Activated CD4-positive, alpha-beta memory T cell treated with anti-CD3 and anti-CD28 coated beads, Interleukin-2, amount 10 ng/mL, durations not matched to agents 7 days and 5 days (primary cell): ENCODE measurements around the gene CELF2. TPM values are rescaled to one million over a fixed set of nuclear protein-coding genes. Genes with fewer than 3 reads are reported as not detected.

Experiments
- CTCF ChIA-PET: fragments of 350-600 bp; sonication (Branson Sonifier 250); formaldehyde crosslinking; loops from one replicate; lab custom pipeline; 2021; ENCODE audit warnings: antibody characterized with exemption, inconsistent platforms; lab: Charles Lee
- POLR2A ChIA-PET: fragments of 350-600 bp; sonication (Branson Sonifier 250); formaldehyde crosslinking; loops from one replicate; lab custom pipeline; 2021; ENCODE audit warnings: antibody characterized with exemption; lab: Charles Lee
- DNase-seq: peaks from one replicate; pipeline ENCODE4 v3.0.0-alpha.2; 2020
- H3K27ac Mint-ChIP-seq: one replicate; pipeline ENCODE4 v1.8.0; 2021; ENCODE audit warnings: mild to moderate bottlenecking, mixed read lengths
- H3K27me3 Mint-ChIP-seq: one replicate; pipeline ENCODE4 v1.8.0; 2021; ENCODE audit warnings: mixed read lengths
- H3K36me3 Mint-ChIP-seq: one replicate; pipeline ENCODE4 v1.8.0; 2021; ENCODE audit warnings: low read depth, mixed read lengths
- H3K4me1 Mint-ChIP-seq: one replicate; pipeline ENCODE4 v1.8.0; 2021; ENCODE audit warnings: mixed read lengths
- H3K4me3 Mint-ChIP-seq: one replicate; pipeline ENCODE4 v1.8.0; 2021; ENCODE audit warnings: mild to moderate bottlenecking, mixed read lengths
- H3K9me3 Mint-ChIP-seq: one replicate; pipeline ENCODE4 v1.8.0; 2021; ENCODE audit warnings: mixed read lengths
- total RNA-seq, 2 experiments: library from RNA; stranded (reverse); gene quantifications; one replicate each; pipeline ENCODE4 v1.2.3, GENCODE V29; 2021

Gene CELF2
- total RNA-seq, 2 experiments from 2014 or later: 209 to 213 TPM

DNA sequence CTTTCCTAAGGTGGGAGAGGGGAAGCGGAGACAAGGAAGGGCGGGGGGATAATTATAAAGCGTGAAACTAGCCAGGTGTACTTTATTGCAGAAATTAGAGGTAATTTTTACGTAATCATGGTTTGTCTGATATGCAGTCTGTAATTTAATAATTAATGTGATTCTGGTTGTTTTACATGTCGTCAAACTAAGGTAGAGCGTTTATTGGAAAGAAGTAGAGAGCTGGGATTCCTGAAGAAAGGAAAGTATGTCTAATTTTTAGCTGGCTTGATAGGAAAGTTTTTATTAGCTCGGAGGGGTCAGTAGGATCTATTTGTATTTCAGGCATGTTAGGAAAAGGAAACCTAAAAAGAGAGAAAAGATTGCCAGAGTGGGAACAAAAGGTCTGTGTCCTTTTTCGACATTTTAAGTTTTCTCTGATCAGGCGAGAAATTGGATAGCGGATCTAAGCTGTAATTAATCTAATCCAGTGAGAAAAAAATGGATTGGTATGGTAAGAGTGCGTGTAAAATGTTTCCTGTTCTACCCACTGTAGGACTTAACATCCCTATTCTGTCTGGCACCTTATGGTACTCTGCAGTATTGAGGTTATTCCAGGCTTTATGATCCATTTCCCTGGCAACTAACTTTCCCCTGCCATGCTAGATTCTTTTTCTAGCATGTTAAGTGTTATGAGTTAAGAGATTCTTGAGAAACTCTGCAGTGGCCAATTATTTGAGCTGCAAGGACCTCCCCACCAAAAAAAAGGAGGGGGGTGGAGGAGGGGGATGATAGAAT is 1.4 kb downstream of the CELF2 start:
- no peaks in the 10 kb centered on the region for H3K36me3 Mint-ChIP-seq
- no peaks in the 10 kb centered on the region for H3K9me3 Mint-ChIP-seq
- peaks cover 19% of the 10 kb centered on the region for H3K4me1 Mint-ChIP-seq
- no peak overlapping the region for H3K27ac Mint-ChIP-seq
- CTCF ChIA-PET: interaction anchor here (1.2 to 1.4 kb wide), 2 partner anchors 13 to 87 kb away, joined by 3 to 4 read pairs; no protein-coding TSS in a partner anchor
- H3K4me3 Mint-ChIP-seq: peak overlapping the region; percentile 64
- DNase-seq: no peak
- POLR2A ChIA-PET: interaction anchor here (1.0 to 1.8 kb wide), 7 partner anchors 127 to 164 kb away, joined by 3 to 7 read pairs (median 3); no protein-coding TSS in a partner anchor
- peaks cover 79% of the 10 kb centered on the region for H3K27me3 Mint-ChIP-seq

DNA sequence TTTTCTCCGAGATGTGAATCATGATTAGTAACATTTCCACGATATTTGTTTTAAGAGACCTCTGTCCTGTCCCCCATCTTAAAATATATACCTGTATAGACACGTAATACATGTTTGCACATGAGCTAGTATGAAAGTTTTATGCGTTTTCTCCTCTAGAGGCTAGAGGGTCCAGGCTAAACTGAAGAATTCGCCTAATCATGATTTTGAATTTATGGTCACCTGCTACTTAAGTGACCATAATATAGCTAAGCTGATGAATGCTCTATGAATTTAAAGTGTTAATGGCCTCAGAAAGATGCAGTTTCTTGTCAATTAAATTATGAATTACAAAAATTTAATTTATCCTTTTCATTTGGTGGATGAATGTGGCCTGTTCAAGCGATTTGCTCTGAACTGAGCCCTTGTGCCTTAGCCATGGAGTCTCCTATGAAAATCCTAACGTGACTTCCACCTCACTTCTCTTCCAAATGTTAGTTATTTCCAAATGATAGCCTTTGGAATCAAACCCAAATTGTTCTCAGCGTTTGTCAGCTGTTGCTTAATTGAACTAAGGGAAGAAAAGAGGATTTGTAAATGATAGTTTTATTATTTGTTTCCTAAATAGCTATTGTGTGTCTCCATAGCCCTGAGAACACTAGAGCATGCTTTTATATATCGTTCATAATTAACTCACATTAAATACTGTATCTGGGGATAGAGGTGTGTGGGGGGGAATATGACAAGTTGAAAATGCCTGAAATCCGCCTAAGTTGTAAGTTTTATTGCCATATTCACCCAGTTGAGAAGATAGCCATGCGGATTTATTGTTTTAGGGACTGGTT is 2.3 kb downstream of the CELF2 start:
- no peak for DNase-seq
- Mint-ChIP-seq H3K4me3 (peak overlapping the region; percentile 64), H3K27ac (no peak overlapping the region), H3K36me3 (no peaks in the 10 kb centered on the region), H3K9me3 (no peaks in the 10 kb centered on the region), H3K4me1 (peaks cover 19% of the 10 kb centered on the region), H3K27me3 (peaks cover 73% of the 10 kb centered on the region)
- CTCF ChIA-PET: interaction anchor here (1.2 to 1.4 kb wide), 2 partner anchors 14 to 87 kb away, joined by 3 to 4 read pairs; no protein-coding TSS in a partner anchor
- POLR2A ChIA-PET: interaction anchor here (1.0 to 1.7 kb wide), 5 partner anchors 145 to 163 kb away, joined by 3 to 7 read pairs (median 3); no protein-coding TSS in a partner anchor

DNA sequence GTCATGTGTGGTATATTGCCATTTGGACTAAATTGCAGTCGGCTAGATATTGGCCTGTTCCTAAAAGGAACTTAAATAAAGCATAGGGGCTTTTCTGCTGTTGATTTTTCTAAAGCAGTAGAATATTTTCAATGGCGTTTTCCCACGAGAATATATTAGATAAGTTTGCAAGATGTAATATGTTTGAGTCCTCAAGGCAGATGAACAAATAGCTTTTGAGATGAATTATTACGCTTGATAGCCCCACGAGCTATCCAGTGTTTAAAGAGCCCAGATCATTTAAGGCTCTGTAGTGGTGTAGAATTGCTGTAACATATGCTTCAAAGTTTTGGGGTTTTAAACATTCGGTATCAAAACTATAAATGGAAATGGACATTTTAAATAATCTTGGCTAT is 2.9 kb downstream of the CELF2 start:
- H3K4me3 Mint-ChIP-seq: no peak overlapping the region
- peaks cover 69% of the 10 kb centered on the region for H3K27me3 Mint-ChIP-seq
- no peaks in the 10 kb centered on the region for H3K36me3 Mint-ChIP-seq
- H3K27ac Mint-ChIP-seq: no peak overlapping the region
- ChIA-PET CTCF (interaction anchor here (1.2 kb wide), 1 partner anchor 86 kb away, joined by 3 read pairs; no protein-coding TSS in a partner anchor), POLR2A (interaction anchor here (1.3 to 1.4 kb wide), 2 partner anchors 15 to 158 kb away, joined by 3 read pairs; no protein-coding TSS in a partner anchor)
- H3K4me1 Mint-ChIP-seq: peaks cover 19% of the 10 kb centered on the region
- no peaks in the 10 kb centered on the region for H3K9me3 Mint-ChIP-seq
- DNase-seq: no peak

- Mint-ChIP-seq H3K9me3 (no peaks in the 10 kb centered on the region), H3K4me3 (no peak overlapping the region), H3K4me1 (peaks cover 16% of the 10 kb centered on the region), H3K36me3 (no peaks in the 10 kb centered on the region), H3K27ac (no peak overlapping the region), H3K27me3 (peaks cover 57% of the 10 kb centered on the region)
- POLR2A ChIA-PET: no interaction called here
- DNase-seq: no peak
- CTCF ChIA-PET: no interaction called here
These were observed 4.5 kb downstream of the CELF2 start for GRCh38 chr10:11022213-11022612.

DNA sequence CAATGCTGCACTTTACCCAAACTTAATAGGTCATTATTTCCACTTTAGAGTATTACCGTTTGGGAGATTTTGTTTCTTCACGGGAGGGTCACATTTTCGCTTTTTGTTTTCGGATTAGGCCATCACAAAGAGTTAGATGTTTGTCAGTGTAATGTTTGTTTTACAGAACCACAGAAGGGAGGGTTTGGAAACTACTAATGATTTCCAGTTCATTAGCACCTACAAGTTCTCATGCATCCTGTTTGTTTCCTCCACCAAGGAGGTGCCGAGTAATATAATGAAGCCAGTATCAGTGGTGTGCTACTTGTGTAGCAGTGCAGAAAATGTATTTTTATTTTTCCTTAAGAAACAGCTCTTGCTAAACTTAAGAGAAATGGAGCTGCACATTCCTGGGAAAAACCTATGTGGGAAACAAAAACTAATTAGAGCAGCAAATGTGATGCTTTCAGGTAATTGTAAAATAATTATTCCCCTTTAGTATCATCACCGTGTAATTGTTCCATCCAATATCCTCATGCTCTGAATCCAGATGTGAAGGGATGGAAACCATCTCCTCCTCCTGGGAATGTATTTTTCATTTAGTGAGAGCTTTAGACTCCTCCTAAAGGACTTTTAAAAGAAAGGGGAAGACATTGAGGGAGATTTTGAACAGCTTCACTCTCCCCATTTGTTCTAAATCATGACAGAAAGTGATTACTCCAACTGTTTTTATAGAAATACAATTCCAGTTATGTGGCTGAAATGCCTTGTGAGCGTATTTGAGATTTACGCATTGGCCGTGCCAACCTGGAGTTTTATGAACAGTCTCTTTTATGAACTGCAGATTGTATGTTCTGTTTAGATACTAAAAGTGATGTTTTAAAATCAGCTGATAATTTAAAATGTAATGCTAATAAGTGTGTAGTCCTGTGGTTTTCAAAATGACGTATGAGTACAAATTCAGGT is 5.6 kb downstream of the CELF2 start:
- peaks cover 53% of the 10 kb centered on the region for H3K27me3 Mint-ChIP-seq
- no peak overlapping the region for H3K27ac Mint-ChIP-seq
- DNase-seq: no peak
- peaks cover 15% of the 10 kb centered on the region for H3K4me1 Mint-ChIP-seq
- CTCF ChIA-PET: interaction anchor here (1.5 kb wide), 1 partner anchor 11 kb away, joined by 4 read pairs; no protein-coding TSS in a partner anchor
- no peak overlapping the region for H3K4me3 Mint-ChIP-seq
- no peaks in the 10 kb centered on the region for H3K9me3 Mint-ChIP-seq
- POLR2A ChIA-PET: no interaction called here
- no peaks in the 10 kb centered on the region for H3K36me3 Mint-ChIP-seq

GRCh38 chr10:11024596-11024995 is 6.9 kb downstream of the CELF2 start:
- Mint-ChIP-seq H3K9me3 (no peaks in the 10 kb centered on the region), H3K36me3 (no peaks in the 10 kb centered on the region), H3K27ac (no peak overlapping the region), H3K4me1 (peaks cover 6% of the 10 kb centered on the region), H3K27me3 (peaks cover 48% of the 10 kb centered on the region), H3K4me3 (no peak overlapping the region)
- ChIA-PET POLR2A (no interaction called here), CTCF (interaction anchor here (1.5 kb wide), 1 partner anchor 10 kb away, joined by 4 read pairs; no protein-coding TSS in a partner anchor)
- DNase-seq: no peak

DNA sequence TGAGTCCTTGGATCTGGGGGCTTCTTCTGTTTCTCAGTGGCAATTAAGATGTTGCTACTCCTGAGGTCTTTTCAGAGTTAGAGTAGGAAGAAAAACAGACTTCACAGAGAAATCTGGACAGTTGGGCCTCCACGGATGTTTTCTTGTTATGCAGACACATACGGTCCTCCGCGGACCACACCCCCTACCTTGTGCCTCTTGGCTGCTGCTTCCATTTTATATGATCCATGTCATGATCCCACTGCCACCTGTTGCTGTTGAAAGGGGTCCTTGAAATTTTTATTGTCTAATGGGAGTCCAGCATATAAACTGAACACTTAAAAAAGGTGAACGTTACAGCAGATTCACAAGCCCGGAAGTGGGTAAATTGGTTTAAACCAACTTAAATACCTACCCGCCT is 8.3 kb downstream of the CELF2 start:
- Mint-ChIP-seq H3K4me3 (no peak overlapping the region), H3K4me1 (peaks cover 4% of the 10 kb centered on the region), H3K27me3 (peaks cover 36% of the 10 kb centered on the region), H3K9me3 (no peaks in the 10 kb centered on the region), H3K36me3 (no peaks in the 10 kb centered on the region), H3K27ac (no peak overlapping the region)
- DNase-seq: no peak
- POLR2A ChIA-PET: no interaction called here
- CTCF ChIA-PET: no interaction called here

DNA sequence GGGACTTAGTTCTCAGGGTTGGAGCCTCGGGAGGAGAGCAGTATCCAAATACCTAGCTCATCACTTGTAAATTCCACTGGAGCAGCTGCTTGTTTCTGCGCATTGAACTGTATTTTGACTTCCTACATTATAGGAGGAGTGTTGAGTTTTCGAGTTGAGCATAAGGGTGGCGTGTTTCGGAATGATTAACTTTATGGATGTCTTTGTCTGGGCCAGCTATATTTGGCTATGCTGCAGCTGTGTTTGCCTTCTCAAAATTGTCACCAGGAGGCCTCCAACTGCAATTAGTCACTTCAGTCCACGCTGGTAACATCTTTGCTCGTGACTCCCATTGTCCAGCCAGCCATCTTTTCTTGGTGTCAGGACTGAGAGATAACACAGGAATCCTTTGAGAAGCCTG is 9.1 kb downstream of the CELF2 start:
- no peaks in the 10 kb centered on the region for H3K9me3 Mint-ChIP-seq
- H3K27ac Mint-ChIP-seq: no peak overlapping the region
- no peak for DNase-seq
- POLR2A ChIA-PET: no interaction called here
- CTCF ChIA-PET: no interaction called here
- no peak overlapping the region for H3K4me3 Mint-ChIP-seq
- peaks cover 4% of the 10 kb centered on the region for H3K4me1 Mint-ChIP-seq
- no peaks in the 10 kb centered on the region for H3K36me3 Mint-ChIP-seq
- H3K27me3 Mint-ChIP-seq: peaks cover 30% of the 10 kb centered on the region

- H3K9me3 Mint-ChIP-seq: no peaks in the 10 kb centered on the region
- H3K27me3 Mint-ChIP-seq: peaks cover 38% of the 10 kb centered on the region
- no peak overlapping the region for H3K4me3 Mint-ChIP-seq
- peaks cover 7% of the 10 kb centered on the region for H3K4me1 Mint-ChIP-seq
- no peak for DNase-seq
- H3K36me3 Mint-ChIP-seq: no peaks in the 10 kb centered on the region
- ChIA-PET CTCF (interaction anchor here (1.3 to 1.4 kb wide), 2 partner anchors 11 to 131 kb away, joined by 4 read pairs; no protein-coding TSS in a partner anchor), POLR2A (interaction anchor here (1.2 to 1.7 kb wide), 2 partner anchors 17 to 130 kb away, joined by 5 to 6 read pairs; partner anchors contain the start of gene CELF2)
- no peak overlapping the region for H3K27ac Mint-ChIP-seq
These were observed 17.1 kb downstream of the CELF2 start for GRCh38 chr10:11034762-11035161.

DNA sequence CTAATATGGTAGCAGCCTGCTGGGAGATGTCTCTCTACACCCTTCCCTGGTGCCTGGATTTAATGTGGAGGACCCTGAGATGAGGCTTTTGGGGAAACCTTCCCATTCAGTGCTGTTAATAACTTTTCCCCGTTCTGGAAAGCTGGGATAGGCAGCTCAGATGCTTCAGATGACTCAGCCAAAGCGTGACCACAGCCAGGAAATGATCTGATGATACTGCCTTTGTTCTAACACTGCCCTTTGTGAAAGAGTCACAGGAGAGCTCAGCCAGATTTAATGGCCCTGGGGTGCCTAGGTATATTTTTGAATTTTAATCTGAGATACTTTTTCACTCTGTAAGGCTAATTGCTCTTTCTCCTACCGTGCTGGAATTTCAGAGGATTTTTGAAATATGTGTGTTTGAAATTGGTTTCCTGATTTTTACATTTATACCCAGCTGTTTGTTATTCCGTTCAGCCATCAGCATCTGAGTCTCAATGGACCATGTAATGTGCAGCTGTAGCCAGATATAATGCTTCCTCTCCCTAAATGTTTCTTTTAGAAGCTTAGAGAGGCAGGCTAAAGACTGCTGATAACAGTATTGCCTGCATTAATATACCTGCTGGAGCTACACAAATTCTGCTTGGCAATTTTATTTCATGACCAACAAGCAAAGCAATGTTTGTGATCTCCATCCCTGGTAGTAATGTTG is 17.8 kb downstream of the CELF2 start:
- ChIA-PET CTCF (interaction anchor here (1.4 kb wide), 1 partner anchor 130 kb away, joined by 4 read pairs; no protein-coding TSS in a partner anchor), POLR2A (interaction anchor here (0.6 to 1.7 kb wide), 4 partner anchors 14 to 1943 kb away, joined by 3 to 6 read pairs (median 4); partner anchors contain the start of gene CELF2)
- Mint-ChIP-seq H3K36me3 (no peaks in the 10 kb centered on the region), H3K27ac (no peak overlapping the region), H3K9me3 (no peaks in the 10 kb centered on the region), H3K4me3 (no peak overlapping the region), H3K4me1 (peaks cover 7% of the 10 kb centered on the region), H3K27me3 (peaks cover 39% of the 10 kb centered on the region)
- DNase-seq: no peak

GRCh38 chr10:11036424-11037011 is 18.8 kb downstream of the CELF2 start:
- no peaks in the 10 kb centered on the region for H3K9me3 Mint-ChIP-seq
- ChIA-PET CTCF (no interaction called here), POLR2A (interaction anchor here (1.7 kb wide), 1 partner anchor 19 kb away, joined by 6 read pairs; the partner anchor contains the start of gene CELF2)
- no peak overlapping the region for H3K4me3 Mint-ChIP-seq
- DNase-seq: no peak
- H3K36me3 Mint-ChIP-seq: no peaks in the 10 kb centered on the region
- H3K27ac Mint-ChIP-seq: no peak overlapping the region
- peaks cover 7% of the 10 kb centered on the region for H3K4me1 Mint-ChIP-seq
- peaks cover 45% of the 10 kb centered on the region for H3K27me3 Mint-ChIP-seq
